Neuronal stem cell (in vitro differentiated cells): ENCODE measurements around the gene GYS2.

Experiments
- DNase-seq: peaks from one replicate; pipeline ENCODE4 v3.0.0-alpha.2; 2013; ENCODE audit warnings: low spot score
- H2AFZ ChIP-seq: one replicate; pipeline ENCODE4 v1.6.1; 2013; ENCODE audit warnings: mild to moderate bottlenecking, low read length, inconsistent platforms
- H2AK5ac ChIP-seq: 2 replicates; pipeline ENCODE4 v1.6.1; 2013; ENCODE audit warnings: low read depth, mild to moderate bottlenecking, inconsistent platforms, low read length, moderate library complexity, mixed read lengths
- H2BK120ac ChIP-seq: 2 replicates; pipeline ENCODE4 v1.6.1; 2013; ENCODE audit warnings: low read depth, mild to moderate bottlenecking, inconsistent platforms, low read length, moderate library complexity, mixed read lengths
- H2BK12ac ChIP-seq: one replicate; pipeline ENCODE4 v1.6.1; 2013; ENCODE audit warnings: low read length, inconsistent platforms
- H2BK15ac ChIP-seq: 2 replicates; pipeline ENCODE4 v1.6.1; 2013; ENCODE audit warnings: mild to moderate bottlenecking, low read length, inconsistent platforms, mixed read lengths
- H2BK5ac ChIP-seq: one replicate; pipeline ENCODE4 v1.6.1; 2013; ENCODE audit warnings: inconsistent platforms, mild to moderate bottlenecking, low read length, moderate library complexity
- H3K14ac ChIP-seq: one replicate; pipeline ENCODE4 v1.6.1; 2013; ENCODE audit warnings: low read length, inconsistent platforms
- H3K18ac ChIP-seq: 2 replicates; pipeline ENCODE4 v1.6.1; 2013; ENCODE audit warnings: low read length, inconsistent platforms
- H3K23ac ChIP-seq: 2 replicates; pipeline ENCODE4 v1.6.1; 2013; ENCODE audit warnings: low read depth, mild to moderate bottlenecking, mixed read lengths, low read length, inconsistent platforms; ENCODE audit not compliant: poor library complexity
- H3K27ac ChIP-seq: replicated peaks from 3 replicates; pipeline ENCODE4 v1.5.1; 2013; ENCODE audit warnings: low read length, inconsistent platforms
- H3K27me3 ChIP-seq, 3 experiments: 2 replicates each; pipeline ENCODE4 v1.6.1; 2013; ENCODE audit warnings: low read length in 3 of 3, mild to moderate bottlenecking in 2 of 3, inconsistent platforms in 1 of 3, low read depth in 1 of 3, mixed read lengths in 1 of 3, moderate library complexity in 1 of 3; ENCODE audit not compliant: control insufficient read depth in 3 of 3, insufficient read depth in 3 of 3
- H3K36me3 ChIP-seq, 2 donors: replicated peaks in 1 of 2; 2 replicates each; pipeline ENCODE4 v1.6.1; 2013; ENCODE audit warnings: low read length in 2 of 2; ENCODE audit not compliant: control insufficient read depth in 2 of 2, insufficient read depth in 2 of 2
- H3K4ac ChIP-seq: 2 replicates; pipeline ENCODE4 v1.6.1; 2013; ENCODE audit warnings: inconsistent platforms, mild to moderate bottlenecking, low read length, moderate library complexity
- H3K4me1 ChIP-seq, 2 donors: 1 replicate in 1 of 2; 2 replicates in 1 of 2; pipeline ENCODE4 v1.6.1; 2013; ENCODE audit warnings: low read length in 2 of 2, low read depth in 1 of 2; ENCODE audit not compliant: control insufficient read depth in 2 of 2, insufficient read depth in 1 of 2
- H3K4me2 ChIP-seq: one replicate; pipeline ENCODE4 v1.6.1; 2013; ENCODE audit warnings: mild to moderate bottlenecking, low read length, inconsistent platforms; ENCODE audit not compliant: insufficient read depth, poor library complexity, severe bottlenecking
- H3K4me3 ChIP-seq, 2 donors: 2 replicates each; pipeline ENCODE4 v1.5.1; 2013; ENCODE audit warnings: low read length in 2 of 2, mild to moderate bottlenecking in 2 of 2, inconsistent platforms in 1 of 2, moderate library complexity in 1 of 2
- H3K79me1 ChIP-seq: one replicate; pipeline ENCODE4 v1.6.1; 2013; ENCODE audit warnings: low read depth, mild to moderate bottlenecking, inconsistent platforms, low read length, moderate library complexity
- H3K9ac ChIP-seq: one replicate; pipeline ENCODE4 v1.6.1; 2013; ENCODE audit warnings: mild to moderate bottlenecking, low read depth, low read length, inconsistent platforms; ENCODE audit not compliant: poor library complexity
- H3K9me3 ChIP-seq, 2 donors: replicated peaks in 1 of 2; 2 replicates each; pipeline versions ENCODE3 to v1.6.1; 2013; ENCODE audit warnings: low read length in 2 of 2, mild to moderate bottlenecking in 2 of 2, inconsistent platforms in 1 of 2, low read depth in 1 of 2, mixed read lengths in 1 of 2, moderate library complexity in 1 of 2; ENCODE audit not compliant: control insufficient read depth in 2 of 2, insufficient read depth in 1 of 2
- H4K8ac ChIP-seq: one replicate; pipeline ENCODE4 v1.6.1; 2013; ENCODE audit warnings: low read depth, mild to moderate bottlenecking, inconsistent platforms, low read length, moderate library complexity
- H4K91ac ChIP-seq: one replicate; pipeline ENCODE4 v1.6.1; 2013; ENCODE audit warnings: low read length, low read depth, mild to moderate bottlenecking, inconsistent platforms; ENCODE audit not compliant: poor library complexity
- WGBS, 2 donors: extraction: QIAGEN DNeasy Blood & Tissue Kit; methylation state at CpG; one replicate each; pipeline ENCODE4 v1.1.7; 2013; ENCODE audit warnings: missing lambda C conversion rate in 2 of 2, mixed read lengths in 1 of 2; ENCODE audit not compliant: insufficient read length in 2 of 2, insufficient replicate concordance in 1 of 2; ENCODE audit errors: extremely low coverage in 2 of 2; 5-methylcytosine and 5-hydroxymethylcytosine counted together

The GYS2 gene

GRCh38 chr12:21576431-21576830 is 28.2 kb downstream of the GYS2 start:
- Histone ChIP-seq H3K27me3 (no peaks in the 10 kb centered on the region), H3K4ac (no peak overlapping the region), H3K9ac (no peak overlapping the region), H4K91ac (no peak overlapping the region), H3K27ac (no peak overlapping the region), H3K4me1 (peaks cover 0 to 6% of the 10 kb centered on the region in 2 donors), H3K9me3 (no peaks in the 10 kb centered on the region), H2AFZ (no peak overlapping the region), H4K8ac (no peak overlapping the region), H3K18ac (no peak overlapping the region), H3K4me3 (no peak overlapping the region), H2AK5ac (no peak overlapping the region), H3K79me1 (no peaks in the 10 kb centered on the region), H2BK12ac (no peak overlapping the region), H3K23ac (no peak overlapping the region), H2BK120ac (no peak overlapping the region), H3K36me3 (no peaks in the 10 kb centered on the region), H3K4me2 (no peak overlapping the region), H3K14ac (no peak overlapping the region), H2BK15ac (no peak overlapping the region), H2BK5ac (no peak overlapping the region)
- no peak for DNase-seq
- WGBS, 2 donors, result no CpG with 5 or more reads among the region's 2 CpGs

- no peak overlapping the region for H2AFZ ChIP-seq
- H2BK12ac ChIP-seq, result no peak overlapping the region
- H3K27ac ChIP-seq, result no peak overlapping the region
- H3K9ac ChIP-seq, result no peak overlapping the region
- H2BK5ac ChIP-seq, result no peak overlapping the region
- H3K79me1 ChIP-seq, result no peaks in the 10 kb centered on the region
- no peak overlapping the region for H4K91ac ChIP-seq
- no peak overlapping the region for H3K4me2 ChIP-seq
- no peak overlapping the region for H2BK15ac ChIP-seq
- no peaks in the 10 kb centered on the region for H3K36me3 ChIP-seq
- H2AK5ac ChIP-seq, result no peak overlapping the region
- H3K27me3 ChIP-seq, result no peaks in the 10 kb centered on the region
- no peak overlapping the region for H3K23ac ChIP-seq
- no peaks in the 10 kb centered on the region for H3K9me3 ChIP-seq
- H3K18ac ChIP-seq, result no peak overlapping the region
- no peak overlapping the region for H4K8ac ChIP-seq
- H3K14ac ChIP-seq, result no peak overlapping the region
- no peak overlapping the region for H3K4me3 ChIP-seq
- no CpG with 5 or more reads among the region's 4 CpGs for WGBS, 2 donors
- no peak overlapping the region for H2BK120ac ChIP-seq
- peaks cover 0 to 6% of the 10 kb centered on the region in 2 donors for H3K4me1 ChIP-seq
- DNase-seq, result no peak
- H3K4ac ChIP-seq, result no peak overlapping the region
Measured at GRCh38 chr12:21573733-21574358, 30.8 kb downstream of the GYS2 start.

GRCh38 chr12:21571046-21571445 is 33.6 kb downstream of the GYS2 start:
- WGBS, 2 donors, result no CpG with 5 or more reads among the region's 5 CpGs
- H2AK5ac ChIP-seq, result no peak overlapping the region
- no peak overlapping the region for H3K27ac ChIP-seq
- no peak overlapping the region for H2AFZ ChIP-seq
- H3K23ac ChIP-seq, result no peak overlapping the region
- H3K18ac ChIP-seq, result no peak overlapping the region
- H3K79me1 ChIP-seq, result no peaks in the 10 kb centered on the region
- H3K9me3 ChIP-seq, result no peaks in the 10 kb centered on the region
- H4K8ac ChIP-seq, result no peak overlapping the region
- no peak overlapping the region for H4K91ac ChIP-seq
- H2BK15ac ChIP-seq, result no peak overlapping the region
- H2BK120ac ChIP-seq, result no peak overlapping the region
- no peak overlapping the region for H3K4me3 ChIP-seq
- no peak overlapping the region for H2BK12ac ChIP-seq
- H3K4ac ChIP-seq, result no peak overlapping the region
- H3K14ac ChIP-seq, result no peak overlapping the region
- H2BK5ac ChIP-seq, result no peak overlapping the region
- no peak overlapping the region for H3K9ac ChIP-seq
- DNase-seq, result no peak
- H3K4me2 ChIP-seq, result no peak overlapping the region
- no peaks in the 10 kb centered on the region for H3K4me1 ChIP-seq
- no peaks in the 10 kb centered on the region for H3K36me3 ChIP-seq
- H3K27me3 ChIP-seq, result no peaks in the 10 kb centered on the region

GRCh38 chr12:21568115-21568514 is 36.5 kb downstream of the GYS2 start:
- Histone ChIP-seq H2BK5ac (no peak overlapping the region), H3K4me1 (no peaks in the 10 kb centered on the region)
- no CpG with 5 or more reads among the region's 4 CpGs for WGBS, 2 donors

More at GRCh38 chr12:21568115-21568514, 36.5 kb downstream of the GYS2 start:
- no peaks in the 10 kb centered on the region for H3K9me3 ChIP-seq
- no peak overlapping the region for H3K4ac ChIP-seq
- no peak overlapping the region for H3K23ac ChIP-seq
- no peak overlapping the region for H4K91ac ChIP-seq
- H3K27ac ChIP-seq, result no peak overlapping the region
- no peak overlapping the region for H2BK12ac ChIP-seq
- DNase-seq, result no peak
- no peaks in the 10 kb centered on the region for H3K27me3 ChIP-seq
- H2AFZ ChIP-seq, result no peak overlapping the region
- H3K18ac ChIP-seq, result no peak overlapping the region
- H2BK120ac ChIP-seq, result no peak overlapping the region
- no peak overlapping the region for H3K4me3 ChIP-seq
- H3K4me2 ChIP-seq, result no peak overlapping the region
- no peak overlapping the region for H3K14ac ChIP-seq
- H3K9ac ChIP-seq, result no peak overlapping the region
- no peak overlapping the region for H2AK5ac ChIP-seq
- no peak overlapping the region for H2BK15ac ChIP-seq
- H3K36me3 ChIP-seq, result no peaks in the 10 kb centered on the region
- H4K8ac ChIP-seq, result no peak overlapping the region
- H3K79me1 ChIP-seq, result no peaks in the 10 kb centered on the region
